Measurements from ENCODE around the gene YKT6.
"Not testable (repeated sequence)": the region's sequence is repeated elsewhere in the genome, so short reads cannot be mapped to it uniquely, and the experiment has no call there.

The YKT6 gene

DNA sequence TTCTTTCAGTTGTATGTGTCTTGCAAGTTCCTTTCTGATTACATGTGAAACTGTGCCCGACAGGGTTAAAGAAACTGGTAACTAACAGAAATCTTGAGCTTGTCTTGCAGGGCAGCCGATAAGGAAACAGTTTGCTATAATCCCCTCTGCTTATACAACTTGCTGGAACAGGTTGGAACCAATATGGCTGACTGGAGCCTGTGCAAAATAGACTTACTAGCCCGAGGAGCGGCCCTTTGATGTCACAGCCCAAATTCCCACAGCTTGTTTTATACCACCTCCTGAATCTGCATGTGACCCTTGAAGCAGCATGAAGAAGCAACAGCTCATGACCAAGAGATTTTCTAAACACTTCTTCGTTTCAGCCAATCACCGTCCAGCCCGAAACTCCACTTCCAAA is 3.3 kb upstream of the YKT6 start:
- no peak for DNase-seq (ENCODE audit: low spot score)
- H3K27ac ChIP-seq = no peak overlapping the region
- ChIA-PET POLR2A (ENCODE audit: low non-redundant PET) (no interaction called here), CTCF (interaction anchor here (0.5 kb wide), 1 partner anchor 98 kb away, joined by 3 read pairs; no protein-coding TSS in a partner anchor)
- TF ChIP-seq, protein P1, sequence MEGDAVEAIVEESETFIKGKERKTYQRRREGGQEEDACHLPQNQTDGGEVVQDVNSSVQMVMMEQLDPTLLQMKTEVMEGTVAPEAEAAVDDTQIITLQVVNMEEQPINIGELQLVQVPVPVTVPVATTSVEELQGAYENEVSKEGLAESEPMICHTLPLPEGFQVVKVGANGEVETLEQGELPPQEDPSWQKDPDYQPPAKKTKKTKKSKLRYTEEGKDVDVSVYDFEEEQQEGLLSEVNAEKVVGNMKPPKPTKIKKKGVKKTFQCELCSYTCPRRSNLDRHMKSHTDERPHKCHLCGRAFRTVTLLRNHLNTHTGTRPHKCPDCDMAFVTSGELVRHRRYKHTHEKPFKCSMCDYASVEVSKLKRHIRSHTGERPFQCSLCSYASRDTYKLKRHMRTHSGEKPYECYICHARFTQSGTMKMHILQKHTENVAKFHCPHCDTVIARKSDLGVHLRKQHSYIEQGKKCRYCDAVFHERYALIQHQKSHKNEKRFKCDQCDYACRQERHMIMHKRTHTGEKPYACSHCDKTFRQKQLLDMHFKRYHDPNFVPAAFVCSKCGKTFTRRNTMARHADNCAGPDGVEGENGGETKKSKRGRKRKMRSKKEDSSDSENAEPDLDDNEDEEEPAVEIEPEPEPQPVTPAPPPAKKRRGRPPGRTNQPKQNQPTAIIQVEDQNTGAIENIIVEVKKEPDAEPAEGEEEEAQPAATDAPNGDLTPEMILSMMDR (conservative IDR thresholded peaks at IDR 0.05; ENCODE audit: low read depth) = no peak

DNA sequence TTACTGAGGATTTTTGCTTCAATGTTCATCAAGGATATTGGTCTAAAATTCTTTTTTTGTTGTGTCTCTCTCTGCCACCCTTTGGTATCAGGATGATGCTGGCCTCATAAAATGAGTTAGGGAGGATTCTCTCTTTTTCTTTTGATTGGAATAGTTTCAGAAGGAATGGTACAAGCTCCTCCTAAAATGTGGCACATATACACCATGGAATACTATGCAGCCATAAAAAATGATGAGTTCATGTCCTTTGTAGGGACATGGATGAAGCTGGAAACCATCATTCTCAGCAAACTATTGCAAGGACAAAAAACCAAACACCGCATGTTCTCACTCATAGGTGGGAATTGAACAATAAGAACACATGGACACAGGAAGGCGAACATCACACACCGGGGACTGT is 615 bp upstream of the YKT6 start:
- H3K27ac ChIP-seq; DNase-seq (ENCODE audit: low spot score); POLR2A ChIA-PET (ENCODE audit: low non-redundant PET): not testable (repeated sequence)
- CTCF ChIA-PET = interaction anchor here (0.6 to 1.4 kb wide), 5 partner anchors 14 to 1320 kb away, joined by 4 to 10 read pairs (median 6); partner anchors contain the start of genes COA1 and POLD2

DNA sequence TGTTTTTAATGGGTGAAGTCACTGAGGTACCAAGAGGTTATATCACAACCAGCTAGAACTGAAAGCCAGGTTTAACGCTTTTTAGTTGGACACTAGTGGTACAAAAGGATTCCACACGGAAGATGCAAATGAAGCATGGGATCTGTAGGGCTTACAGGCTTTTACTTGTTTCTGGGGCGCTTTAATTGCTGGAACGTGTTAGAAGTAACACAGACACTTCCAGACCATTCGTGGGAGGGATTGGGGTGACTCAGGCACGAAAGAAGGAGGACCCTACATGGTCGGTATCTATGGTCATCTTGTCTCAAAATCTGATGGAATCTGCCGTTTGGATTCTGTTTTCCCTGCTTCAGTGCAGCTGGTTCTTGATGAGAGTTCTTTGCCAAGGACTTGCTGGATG is 1.0 kb downstream of the YKT6 start:
- ChIA-PET CTCF (interaction anchor here (1.1 kb wide), 1 partner anchor 57 kb away, joined by 3 read pairs; no protein-coding TSS in a partner anchor), POLR2A (ENCODE audit: low non-redundant PET) (interaction anchor here (0.5 to 1.0 kb wide), 3 partner anchors 66 to 340 kb away, joined by 3 read pairs; no protein-coding TSS in a partner anchor)
- TF ChIP-seq, protein P1 (conservative IDR thresholded peaks at IDR 0.05; ENCODE audit: low read depth) = no peak
- DNase-seq (ENCODE audit: low spot score) = peak; percentile 35
- no peak overlapping the region for H3K27ac ChIP-seq

DNA sequence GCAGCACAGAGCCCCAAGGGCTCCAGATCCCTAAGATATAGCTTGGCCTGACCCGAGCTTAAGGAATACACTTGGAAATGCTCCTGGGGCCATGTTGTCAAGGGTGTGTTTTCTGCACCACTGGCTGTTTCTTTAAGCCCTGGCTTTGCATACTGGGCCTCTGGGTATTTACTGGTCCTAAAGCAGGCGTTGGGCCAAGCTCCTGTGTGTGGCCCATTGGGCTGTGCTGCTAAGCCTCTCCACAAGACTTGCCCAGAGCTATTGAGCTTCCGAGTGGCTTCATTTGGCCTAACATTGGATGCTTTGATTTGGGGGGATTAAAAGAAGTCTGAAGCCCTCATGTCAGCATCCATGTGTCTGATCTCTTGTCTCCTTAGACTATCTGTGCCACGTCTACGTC is 5.2 kb downstream of the YKT6 start:
- DNase-seq (ENCODE audit: low spot score) = no peak
- TF ChIP-seq, protein P1 (conservative IDR thresholded peaks at IDR 0.05; ENCODE audit: low read depth) = no peak
- ChIA-PET POLR2A (ENCODE audit: low non-redundant PET) (no interaction called here), CTCF (no interaction called here)
- no peak overlapping the region for H3K27ac ChIP-seq

DNA sequence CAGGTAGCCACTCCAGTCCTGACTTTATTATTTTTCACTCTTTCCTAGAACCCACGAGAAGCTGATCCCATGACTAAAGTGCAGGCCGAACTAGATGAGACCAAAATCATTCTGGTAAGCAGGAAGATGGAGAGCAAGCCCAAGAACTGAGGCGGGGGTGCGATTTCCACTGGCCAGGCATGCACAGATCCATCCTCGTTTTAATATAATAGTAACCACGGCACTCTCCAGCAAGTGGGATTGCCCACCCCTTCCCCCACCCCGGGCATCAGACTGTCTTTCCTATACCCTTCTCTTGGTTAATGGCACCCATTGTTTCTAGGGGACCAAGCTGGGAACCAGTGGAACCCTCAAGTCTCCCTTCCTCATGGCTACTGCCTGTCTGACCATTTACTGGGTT is 7.3 kb downstream of the YKT6 start:
- ChIA-PET POLR2A (ENCODE audit: low non-redundant PET) (no interaction called here), CTCF (interaction anchor here (0.7 kb wide), 2 partner anchors 227 to 596 kb away, joined by 3 read pairs; no protein-coding TSS in a partner anchor)

DNA sequence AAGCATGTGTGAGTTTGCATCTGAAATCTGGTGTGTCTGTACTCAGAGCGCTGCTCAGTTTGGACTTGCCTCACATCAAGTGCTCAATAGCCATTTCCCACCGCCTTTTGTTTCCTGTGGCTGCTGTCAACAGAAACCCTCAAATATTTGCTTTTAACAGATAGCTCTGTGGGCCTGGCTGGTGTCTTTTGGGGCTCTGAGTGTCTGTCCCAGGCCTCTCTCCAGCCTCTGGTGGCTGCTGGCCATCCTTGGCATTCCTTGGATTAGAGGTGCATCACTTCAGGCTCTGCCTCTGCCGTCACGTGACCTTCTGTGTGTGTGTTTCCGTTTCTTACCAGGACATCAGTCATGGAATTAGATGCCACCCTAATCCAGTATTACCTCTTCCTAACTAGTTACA is 9.3 kb downstream of the YKT6 start:
- TF ChIP-seq, protein P1 (conservative IDR thresholded peaks at IDR 0.05; ENCODE audit: low read depth) = no peak
- POLR2A ChIA-PET (ENCODE audit: low non-redundant PET) = no interaction called here
- DNase-seq (ENCODE audit: low spot score) = no peak
- H3K27ac ChIP-seq = no peak overlapping the region
- CTCF ChIA-PET = no interaction called here

More for the DNA sequence above, 7.3 kb downstream of the YKT6 start:
- TF ChIP-seq, protein P1 (conservative IDR thresholded peaks at IDR 0.05; ENCODE audit: low read depth) = no peak
- DNase-seq (ENCODE audit: low spot score) = no peak
- no peak overlapping the region for H3K27ac ChIP-seq

DNA sequence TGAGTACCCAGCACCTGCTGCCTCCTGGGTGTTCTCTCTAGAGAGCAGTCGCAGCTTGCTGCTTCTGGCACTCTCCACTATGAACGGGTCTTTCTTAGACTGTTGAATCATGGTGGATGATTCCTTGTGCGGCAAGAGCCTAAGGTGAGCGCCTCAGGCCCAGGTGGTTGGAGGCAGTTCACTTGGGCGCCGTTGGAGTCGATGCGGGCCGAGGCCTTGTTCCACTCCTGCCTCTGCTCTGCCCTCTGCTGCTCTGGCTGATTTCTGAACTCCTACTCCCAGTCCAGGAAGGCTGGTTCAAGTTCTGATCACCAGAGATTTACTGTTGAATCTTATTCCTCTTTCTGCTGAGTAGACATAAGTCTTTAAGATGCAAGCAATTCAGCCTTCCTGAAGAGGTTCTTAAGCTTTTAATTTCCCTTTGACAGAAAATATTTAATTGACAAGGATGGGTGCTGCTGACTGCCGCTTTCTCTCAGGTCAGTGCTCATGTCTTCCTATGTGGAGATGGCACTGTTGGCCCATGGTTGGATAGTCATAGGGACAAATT is 10.4 kb downstream of the YKT6 start:
- CTCF ChIA-PET = no interaction called here
- H3K27ac ChIP-seq = no peak overlapping the region
- POLR2A ChIA-PET (ENCODE audit: low non-redundant PET) = no interaction called here
- TF ChIP-seq, protein P1 (conservative IDR thresholded peaks at IDR 0.05; ENCODE audit: low read depth) = no peak
- DNase-seq (ENCODE audit: low spot score) = no peak
